ENCODE measurements around the gene AOPEP.

DNA sequence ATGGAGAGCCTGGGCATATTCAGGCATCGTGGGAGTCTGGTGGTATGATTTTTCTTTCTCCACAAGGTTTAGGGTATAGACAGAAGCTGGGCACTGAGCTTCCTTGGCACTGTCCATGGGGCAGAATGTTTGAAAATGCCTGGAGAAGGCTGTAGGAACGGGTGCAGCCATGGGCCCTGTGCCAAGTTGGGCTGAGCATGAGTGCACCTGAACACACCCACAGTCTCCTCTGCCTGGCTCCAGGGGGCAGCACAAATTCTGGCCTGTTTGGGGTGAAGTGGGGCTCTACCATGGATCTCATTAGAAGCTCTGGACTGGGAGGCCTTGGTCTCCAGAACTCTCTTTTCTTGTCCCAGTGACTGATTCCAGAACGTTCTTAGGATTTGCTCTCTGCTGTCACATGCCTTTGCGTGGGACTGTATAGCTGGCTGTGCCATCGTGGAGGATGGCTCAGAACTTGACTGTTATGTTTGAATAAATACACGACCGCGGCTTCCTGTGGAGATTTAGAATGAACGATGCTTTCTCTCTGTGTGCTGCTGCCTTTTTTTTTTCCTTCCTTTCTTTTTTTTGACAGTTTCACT, 361.3 kb downstream of the AOPEP start:
- TF ChIP-seq, protein P1, sequence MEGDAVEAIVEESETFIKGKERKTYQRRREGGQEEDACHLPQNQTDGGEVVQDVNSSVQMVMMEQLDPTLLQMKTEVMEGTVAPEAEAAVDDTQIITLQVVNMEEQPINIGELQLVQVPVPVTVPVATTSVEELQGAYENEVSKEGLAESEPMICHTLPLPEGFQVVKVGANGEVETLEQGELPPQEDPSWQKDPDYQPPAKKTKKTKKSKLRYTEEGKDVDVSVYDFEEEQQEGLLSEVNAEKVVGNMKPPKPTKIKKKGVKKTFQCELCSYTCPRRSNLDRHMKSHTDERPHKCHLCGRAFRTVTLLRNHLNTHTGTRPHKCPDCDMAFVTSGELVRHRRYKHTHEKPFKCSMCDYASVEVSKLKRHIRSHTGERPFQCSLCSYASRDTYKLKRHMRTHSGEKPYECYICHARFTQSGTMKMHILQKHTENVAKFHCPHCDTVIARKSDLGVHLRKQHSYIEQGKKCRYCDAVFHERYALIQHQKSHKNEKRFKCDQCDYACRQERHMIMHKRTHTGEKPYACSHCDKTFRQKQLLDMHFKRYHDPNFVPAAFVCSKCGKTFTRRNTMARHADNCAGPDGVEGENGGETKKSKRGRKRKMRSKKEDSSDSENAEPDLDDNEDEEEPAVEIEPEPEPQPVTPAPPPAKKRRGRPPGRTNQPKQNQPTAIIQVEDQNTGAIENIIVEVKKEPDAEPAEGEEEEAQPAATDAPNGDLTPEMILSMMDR (IDR thresholded peaks at IDR 0.05), result no peak
- no peak for TF ChIP-seq POLR2A (IDR thresholded peaks at IDR 0.05)

Measured in testis (tissue), 2 donors.